ENCODE results near the gene FBN1.

DNA sequence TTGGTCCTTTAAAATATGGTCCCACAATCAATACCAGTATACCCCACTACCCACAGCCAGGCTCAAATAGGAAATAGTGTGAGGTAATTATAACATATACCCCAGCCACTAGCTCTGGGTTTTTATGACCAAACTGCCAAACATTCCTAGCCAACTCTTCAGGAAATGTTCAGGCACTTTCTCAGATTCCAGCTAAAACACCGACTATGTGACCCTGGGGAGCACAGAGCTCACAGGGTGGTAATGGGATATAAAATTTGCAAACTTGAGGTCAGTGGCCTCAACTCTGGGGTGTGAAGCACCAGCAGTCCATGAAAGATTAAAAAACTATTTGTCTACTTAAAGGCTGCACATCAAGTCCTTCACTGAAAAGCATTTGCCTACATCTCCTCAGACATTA is 12.9 kb downstream of the FBN1 start:
- TF ChIP-seq EP300 (IDR thresholded peaks at IDR 0.05) (no peak), POLR2A (IDR thresholded peaks at IDR 0.05) (no peak)
- TF ChIP-seq, protein P1, sequence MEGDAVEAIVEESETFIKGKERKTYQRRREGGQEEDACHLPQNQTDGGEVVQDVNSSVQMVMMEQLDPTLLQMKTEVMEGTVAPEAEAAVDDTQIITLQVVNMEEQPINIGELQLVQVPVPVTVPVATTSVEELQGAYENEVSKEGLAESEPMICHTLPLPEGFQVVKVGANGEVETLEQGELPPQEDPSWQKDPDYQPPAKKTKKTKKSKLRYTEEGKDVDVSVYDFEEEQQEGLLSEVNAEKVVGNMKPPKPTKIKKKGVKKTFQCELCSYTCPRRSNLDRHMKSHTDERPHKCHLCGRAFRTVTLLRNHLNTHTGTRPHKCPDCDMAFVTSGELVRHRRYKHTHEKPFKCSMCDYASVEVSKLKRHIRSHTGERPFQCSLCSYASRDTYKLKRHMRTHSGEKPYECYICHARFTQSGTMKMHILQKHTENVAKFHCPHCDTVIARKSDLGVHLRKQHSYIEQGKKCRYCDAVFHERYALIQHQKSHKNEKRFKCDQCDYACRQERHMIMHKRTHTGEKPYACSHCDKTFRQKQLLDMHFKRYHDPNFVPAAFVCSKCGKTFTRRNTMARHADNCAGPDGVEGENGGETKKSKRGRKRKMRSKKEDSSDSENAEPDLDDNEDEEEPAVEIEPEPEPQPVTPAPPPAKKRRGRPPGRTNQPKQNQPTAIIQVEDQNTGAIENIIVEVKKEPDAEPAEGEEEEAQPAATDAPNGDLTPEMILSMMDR (IDR thresholded peaks at IDR 0.05) = no peak
